Vagina (tissue), 2 donors: ENCODE results near the gene PRXL2B.

Source experiments
- CTCF ChIP-seq, 3 experiments: fragments of 450-650 bp in 2 of 3; fragments of 200-600 bp in 1 of 3; sonication (generic) in 1 of 3; IDR thresholded peaks; one replicate each; pipeline ENCODE4 v1.5.1; 2017 to 2019; ENCODE audit warnings: antibody characterized with exemption in 3 of 3, mild to moderate bottlenecking in 2 of 3, moderate library complexity in 2 of 3
- POLR2AphosphoS5 ChIP-seq, 2 donors: sonication (generic); formaldehyde crosslinking; IDR thresholded peaks; one replicate each; pipeline ENCODE4 v1.9.0; 2017; ENCODE audit warnings: antibody characterized with exemption in 2 of 2, mild to moderate bottlenecking in 2 of 2, low read depth in 1 of 2; ENCODE audit not compliant: insufficient read depth in 1 of 2

- TF ChIP-seq POLR2AphosphoS5 (IDR thresholded peaks at IDR 0.05; ENCODE audit: insufficient read depth in 1 of 2, low read depth in 1 of 2), result no peak
- TF ChIP-seq CTCF (IDR thresholded peaks at IDR 0.05), result no peak
Measured at GRCh38 chr1:2558420-2558819, 28.2 kb upstream of the PRXL2B start.
